Esophagus (tissue), 2 donors: Measurements from ENCODE around the gene IFNB1. TPM values are rescaled to one million over a fixed set of nuclear protein-coding genes. Genes with fewer than 3 reads are reported as not detected.

Source experiments
- H3K27ac ChIP-seq, 2 donors: one replicate each; pipeline ENCODE4 v1.5.1; 2013; ENCODE audit warnings: low read depth in 2 of 2, mild to moderate bottlenecking in 2 of 2, inconsistent platforms in 1 of 2, low read length in 1 of 2, moderate library complexity in 1 of 2
- H3K27me3 ChIP-seq, 2 donors: one replicate each; pipeline ENCODE4 v1.6.1; 2013; ENCODE audit warnings: low read length in 2 of 2, control low read depth in 1 of 2, mild to moderate bottlenecking in 1 of 2; ENCODE audit not compliant: insufficient read depth in 2 of 2, control insufficient read depth in 1 of 2
- H3K36me3 ChIP-seq, 2 donors: one replicate each; pipeline ENCODE4 v1.6.1; 2013; ENCODE audit warnings: low read length in 1 of 2; ENCODE audit not compliant: control insufficient read depth in 2 of 2, insufficient read depth in 2 of 2
- H3K4me1 ChIP-seq, 2 donors: one replicate each; pipeline ENCODE4 v1.6.1; 2013; ENCODE audit warnings: low read length in 1 of 2; ENCODE audit not compliant: control insufficient read depth in 2 of 2, insufficient read depth in 2 of 2
- H3K4me3 ChIP-seq, 2 donors: one replicate each; pipeline ENCODE4 v1.5.1; 2013; ENCODE audit warnings: low read length in 2 of 2, mild to moderate bottlenecking in 2 of 2, low read depth in 1 of 2, moderate library complexity in 1 of 2
- H3K9me3 ChIP-seq, 2 donors: one replicate each; pipeline ENCODE4 v1.6.1; 2013; ENCODE audit warnings: mild to moderate bottlenecking in 2 of 2, low read depth in 1 of 2, low read length in 1 of 2, moderate library complexity in 1 of 2; ENCODE audit not compliant: control insufficient read depth in 2 of 2, insufficient read depth in 1 of 2
- WGBS, 2 donors: extraction: QIAGEN DNeasy Blood & Tissue Kit; methylation state at CpG; one replicate each; pipeline ENCODE4 v1.1.7; 2013; 5-methylcytosine and 5-hydroxymethylcytosine counted together
- polyA plus RNA-seq, 2 donors: library from polyadenylated mRNA; stranded (reverse); fragments of 200-250 nt; gene quantifications; one replicate each; pipeline ENCODE4 v1.2.3, GENCODE V29; 2013
- donor health status: healthy with polysubstance abuse.
- donor health status: Bipolar disorder and iron deficiency.

IFNB1 gene
- polyA plus RNA-seq, 2 donors, result not detected

- Histone ChIP-seq H3K27me3 (no peaks in the 10 kb centered on the region), H3K4me1 (no peaks in the 10 kb centered on the region), H3K4me3 (no peak overlapping the region), H3K9me3 (no peaks in the 10 kb centered on the region), H3K27ac (no peak overlapping the region), H3K36me3 (no peaks in the 10 kb centered on the region)
- 77 to 88% methylated on average over 1 of the region's 1 CpG for WGBS, 2 donors
Measured at GRCh38 chr9:21078702-21079101, 960 bp upstream of the IFNB1 start.

GRCh38 chr9:21075484-21075883 is 2.3 kb downstream of the IFNB1 start:
- Histone ChIP-seq H3K36me3 (no peaks in the 10 kb centered on the region), H3K9me3 (no peaks in the 10 kb centered on the region), H3K4me3 (no peak overlapping the region), H3K27me3 (no peaks in the 10 kb centered on the region), H3K4me1 (no peaks in the 10 kb centered on the region), H3K27ac (no peak overlapping the region)
- 63 to 76% methylated on average over 3 of the region's 3 CpGs for WGBS, 2 donors

- Histone ChIP-seq H3K27ac (no peak overlapping the region), H3K36me3 (no peaks in the 10 kb centered on the region), H3K4me1 (peaks cover 0 to 2% of the 10 kb centered on the region in 2 donors)
Measured at GRCh38 chr9:21070906-21071305, 6.8 kb downstream of the IFNB1 start.

GRCh38 chr9:21070171-21070571 is 7.6 kb downstream of the IFNB1 start:
- Histone ChIP-seq H3K27ac (no peak overlapping the region), H3K36me3 (no peaks in the 10 kb centered on the region), H3K4me1 (peaks cover 0 to 2% of the 10 kb centered on the region in 2 donors), H3K9me3 (no peaks in the 10 kb centered on the region), H3K27me3 (no peaks in the 10 kb centered on the region), H3K4me3 (no peak overlapping the region)
- WGBS, 2 donors, result 11 to 22% methylated on average over 4 of the region's 4 CpGs

More at GRCh38 chr9:21070906-21071305, 6.8 kb downstream of the IFNB1 start:
- Histone ChIP-seq H3K9me3 (no peaks in the 10 kb centered on the region), H3K27me3 (no peaks in the 10 kb centered on the region), H3K4me3 (no peak overlapping the region)

- Histone ChIP-seq H3K4me3 (no peak overlapping the region), H3K4me1 (no peaks in the 10 kb centered on the region), H3K27ac (no peak overlapping the region), H3K27me3 (no peaks in the 10 kb centered on the region), H3K36me3 (no peaks in the 10 kb centered on the region), H3K9me3 (no peaks in the 10 kb centered on the region)
- 59 to 67% methylated on average over 2 of the region's 2 CpGs for WGBS, 2 donors
Measured at GRCh38 chr9:21060919-21061561, 16.7 kb downstream of the IFNB1 start.

GRCh38 chr9:21056931-21057330 is 20.8 kb downstream of the IFNB1 start:
- Histone ChIP-seq H3K4me3 (no peak overlapping the region), H3K27ac (no peak overlapping the region), H3K36me3 (no peaks in the 10 kb centered on the region), H3K27me3 (no peaks in the 10 kb centered on the region), H3K9me3 (no peaks in the 10 kb centered on the region), H3K4me1 (no peaks in the 10 kb centered on the region)
- 15 to 31% methylated on average over 1 of the region's 1 CpG for WGBS, 2 donors

- Histone ChIP-seq H3K27me3 (no peaks in the 10 kb centered on the region), H3K36me3 (no peaks in the 10 kb centered on the region), H3K4me1 (no peaks in the 10 kb centered on the region), H3K9me3 (no peaks in the 10 kb centered on the region), H3K27ac (no peak overlapping the region), H3K4me3 (no peak overlapping the region)
- WGBS, 2 donors, result 38 to 63% methylated on average over 2 of the region's 2 CpGs
Measured at GRCh38 chr9:21053851-21054250, 23.9 kb downstream of the IFNB1 start.

GRCh38 chr9:21047281-21047691 is 30.5 kb downstream of the IFNB1 start:
- H3K4me1 ChIP-seq, result no peaks in the 10 kb centered on the region

GRCh38 chr9:21043841-21044240 is 33.9 kb downstream of the IFNB1 start:
- Histone ChIP-seq H3K4me1 (no peaks in the 10 kb centered on the region), H3K4me3 (no peak overlapping the region), H3K36me3 (no peaks in the 10 kb centered on the region), H3K9me3 (no peaks in the 10 kb centered on the region), H3K27me3 (no peaks in the 10 kb centered on the region), H3K27ac (no peak overlapping the region)
- 70 to 74% methylated on average over 3 of the region's 3 CpGs for WGBS, 2 donors

More at GRCh38 chr9:21047281-21047691, 30.5 kb downstream of the IFNB1 start:
- WGBS, 2 donors, result 81 to 87% methylated on average over 2 of the region's 2 CpGs
- H3K4me3 ChIP-seq, result no peak overlapping the region
- H3K27me3 ChIP-seq, result no peaks in the 10 kb centered on the region
- H3K9me3 ChIP-seq, result no peaks in the 10 kb centered on the region
- no peaks in the 10 kb centered on the region for H3K36me3 ChIP-seq
- H3K27ac ChIP-seq, result no peak overlapping the region

GRCh38 chr9:21042466-21042865 is 35.3 kb downstream of the IFNB1 start:
- Histone ChIP-seq H3K27me3 (no peaks in the 10 kb centered on the region), H3K4me3 (no peak overlapping the region), H3K4me1 (no peaks in the 10 kb centered on the region), H3K36me3 (no peaks in the 10 kb centered on the region), H3K9me3 (no peaks in the 10 kb centered on the region), H3K27ac (no peak overlapping the region)
- WGBS, 2 donors, result 91 to 92% methylated on average over 4 of the region's 4 CpGs
